RWPE1 (cell line): ENCODE measurements around the gene FUT2.

Source experiments
- CTCF ChIA-PET: fragments of 350-600 bp; sonication (Branson Sonifier 250); formaldehyde crosslinking; extraction: SDS; loops from one replicate; lab custom pipeline; 2021; lab: Yijun Ruan, JAX
- POLR2A ChIA-PET: fragments of 400-600 bp; formaldehyde crosslinking; extraction: SDS; loops from one replicate; lab custom pipeline; 2020; ENCODE audit warnings: antibody characterized with exemption; ENCODE audit not compliant: low non-redundant PET; lab: Yijun Ruan, JAX
- DNase-seq: peaks from one replicate; pipeline ENCODE4 v3.0.0; 2012; ENCODE audit warnings: low spot score
- H3K27ac ChIP-seq: fragments of 450-650 bp; 2 replicates; pipeline ENCODE4 v1.5.1; 2017
- CTCF ChIP-seq: fragments of 450-650 bp; conservative IDR thresholded peaks from 2 replicates; pipeline ENCODE4 v1.5.1; 2017; ENCODE audit warnings: low read depth, mild to moderate bottlenecking

FUT2 gene

GRCh38 chr19:48669903-48670668 is 25.7 kb upstream of the FUT2 start:
- DNase-seq = no peak
- TF ChIP-seq CTCF = no peak
- H3K27ac ChIP-seq = no peak overlapping the region
- POLR2A ChIA-PET = no interaction called here
- CTCF ChIA-PET = interaction anchor here (0.6 kb wide), 1 partner anchor 269 kb away, joined by 4 read pairs; no protein-coding TSS in a partner anchor

DNA sequence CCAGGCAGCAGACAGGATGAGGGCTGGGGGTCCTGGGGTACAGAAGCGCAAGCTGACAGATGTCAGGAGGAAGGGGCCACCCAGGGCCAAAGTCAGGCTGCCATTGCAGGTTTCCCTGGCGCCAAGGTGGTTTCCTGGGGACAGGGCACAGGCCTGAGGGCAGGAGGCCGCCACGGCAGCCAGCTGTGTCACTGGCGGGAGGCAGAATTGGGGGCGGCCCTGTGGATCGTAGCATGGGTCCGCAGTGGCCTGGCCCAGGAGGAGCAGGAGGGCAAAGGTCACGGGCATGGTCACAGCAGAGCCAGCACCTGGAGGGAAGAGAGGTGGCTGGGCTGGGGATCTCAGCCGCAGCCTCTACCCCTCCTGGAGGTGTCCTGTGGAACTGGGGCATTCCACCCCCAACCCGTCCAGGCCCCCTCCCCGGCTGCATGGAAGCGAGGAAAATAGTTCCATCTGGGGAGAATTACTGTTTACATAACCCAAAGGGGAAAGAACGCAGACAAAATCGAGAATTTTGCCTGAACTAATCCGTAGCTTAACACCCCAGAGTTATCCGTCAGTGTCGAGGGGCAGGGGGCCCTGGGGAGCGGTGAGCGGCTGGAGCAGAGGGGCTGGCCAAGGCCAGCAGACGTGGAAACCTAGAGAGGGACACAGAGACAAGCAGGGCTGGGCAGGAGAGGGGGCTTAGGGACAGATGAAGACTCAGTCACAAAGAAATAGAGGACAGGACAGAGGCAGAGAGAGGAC is 24.9 kb upstream of the FUT2 start:
- POLR2A ChIA-PET = no interaction called here
- DNase-seq = no peak
- CTCF ChIA-PET = interaction anchor here (0.7 kb wide), 1 partner anchor 69 kb away, joined by 3 read pairs; no protein-coding TSS in a partner anchor
- no peak overlapping the region; the same call in 1 of the 2 replicates for H3K27ac ChIP-seq
- TF ChIP-seq CTCF = no peak

DNA sequence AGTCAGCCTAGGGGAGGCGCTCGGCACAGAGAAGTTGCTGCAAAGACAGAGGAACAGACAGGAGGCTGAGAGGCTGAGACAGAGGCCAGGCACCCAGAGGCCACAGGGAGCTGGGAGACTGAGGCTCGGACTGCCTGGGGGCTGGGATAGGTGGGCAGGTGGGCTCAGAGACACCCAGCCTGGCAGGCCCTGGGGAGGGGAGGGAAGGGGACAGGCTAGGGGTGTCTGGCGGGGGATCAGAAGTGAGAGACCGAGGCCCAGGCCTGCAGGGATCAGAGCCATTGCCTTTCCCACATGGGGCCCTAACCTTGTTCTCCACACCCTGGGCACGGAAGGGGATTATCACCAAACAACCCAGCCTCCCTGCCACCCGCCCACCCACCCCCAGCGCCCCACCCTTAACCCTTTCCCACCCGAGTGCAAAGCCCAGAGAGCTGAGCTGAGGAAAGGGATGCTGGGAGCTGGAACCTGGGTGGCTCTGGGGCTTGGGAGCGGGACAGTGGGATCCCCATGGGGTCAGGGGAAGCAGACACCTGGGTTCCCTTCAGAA is 24.2 kb upstream of the FUT2 start:
- ChIA-PET POLR2A (no interaction called here), CTCF (interaction anchor here (0.5 to 0.7 kb wide), 2 partner anchors 68 to 208 kb away, joined by 3 read pairs; no protein-coding TSS in a partner anchor)
- no peak for DNase-seq
- TF ChIP-seq CTCF = no peak
- no peak overlapping the region; the same call in 1 of the 2 replicates for H3K27ac ChIP-seq

- no peak within 1 kb of the TSS for H3K27ac ChIP-seq
- no peak for DNase-seq
- ChIA-PET CTCF (no interaction called here), POLR2A (no interaction called here)
- TF ChIP-seq CTCF = no peak
Observed at GRCh38 chr19:48672994-48673393, 22.8 kb upstream of the FUT2 start, which contains the start of gene NTN5. NTN5 (minus strand) TSS chr19:48673017; CDS start chr19:48670986, 2,031 bp downstream.

DNA sequence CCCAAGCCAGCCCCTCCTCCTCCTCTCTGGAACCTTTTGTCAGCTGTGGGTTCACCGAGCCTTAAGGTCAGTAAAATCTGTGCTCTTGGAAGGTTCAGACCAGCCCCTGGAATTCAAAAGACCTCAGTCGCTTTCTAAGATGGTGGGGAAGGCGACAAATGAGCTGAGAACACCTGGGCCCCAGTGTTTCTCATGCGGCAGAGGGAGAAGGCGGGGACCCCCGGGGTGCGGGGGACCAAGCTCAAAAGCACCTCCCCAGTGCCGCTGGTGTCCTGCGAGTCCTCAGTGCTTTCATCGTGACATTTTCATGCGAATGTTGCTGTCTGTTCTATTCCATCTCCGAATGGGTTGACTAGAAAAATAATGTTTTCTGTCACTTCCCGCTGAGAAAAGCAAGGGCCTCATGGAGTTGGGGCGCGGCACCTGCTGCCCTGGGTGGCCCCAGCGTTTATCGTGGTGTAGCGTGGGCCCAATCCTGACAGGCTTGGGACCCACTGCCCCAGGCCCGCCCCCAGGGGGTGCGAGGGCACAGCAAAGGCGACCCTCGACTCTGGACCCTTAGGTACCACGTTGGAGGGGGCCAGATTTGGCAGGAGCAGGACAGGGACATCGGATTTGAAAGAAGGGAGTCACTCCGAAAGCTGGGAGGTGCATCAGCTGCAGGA is 22.2 kb upstream of the FUT2 start:
- TF ChIP-seq CTCF = no peak
- no peak for DNase-seq
- no peak overlapping the region for H3K27ac ChIP-seq
- ChIA-PET POLR2A (no interaction called here), CTCF (interaction anchor here (0.5 to 1.2 kb wide), 2 partner anchors 47 to 65 kb away, joined by 3 to 5 read pairs; no protein-coding TSS in a partner anchor)
